Keratinocyte (primary cell): ENCODE data around the gene ANTKMT. TPM values are rescaled to one million over a fixed set of nuclear protein-coding genes. Genes with fewer than 3 reads are reported as not detected.

Experiments
- DNase-seq: peaks from one replicate; pipeline ENCODE4 v3.0.0-alpha.2; 2011; ENCODE audit warnings: low read depth, missing footprints, low spot score
- FAIRE-seq: peaks from 2 replicates; lab custom pipeline; 2011; peaks lifted over from hg19 to GRCh38; lab: Jason Lieb, UNC
- H2AFZ ChIP-seq: 2 replicates; pipeline ENCODE4 v1.6.0; 2012; ENCODE audit warnings: low read length, control low read depth, inconsistent platforms; ENCODE audit not compliant: control insufficient read depth
- H3K27ac ChIP-seq: 2 replicates; pipeline ENCODE4 v1.5.1; 2011; ENCODE audit warnings: low read length; ENCODE audit not compliant: control insufficient read depth, insufficient read depth
- H3K27me3 ChIP-seq: 3 replicates; pipeline ENCODE4 v1.6.0; 2011; ENCODE audit warnings: low read length; ENCODE audit not compliant: control insufficient read depth, insufficient read depth; ENCODE audit errors: extremely low read depth
- H3K36me3 ChIP-seq, 2 experiments: 2 replicates in 1 of 2; 3 replicates in 1 of 2; pipeline ENCODE4 v1.5.1; 2011; ENCODE audit warnings: low read length in 2 of 2, mild to moderate bottlenecking in 1 of 2; ENCODE audit not compliant: control insufficient read depth in 2 of 2, insufficient read depth in 2 of 2; ENCODE audit errors: extremely low read depth in 1 of 2
- H3K4me1 ChIP-seq: 3 replicates; pipeline ENCODE4 v1.5.1; 2011; ENCODE audit warnings: low read length; ENCODE audit not compliant: control insufficient read depth, insufficient read depth; ENCODE audit errors: extremely low read depth
- H3K4me2 ChIP-seq: 3 replicates; pipeline ENCODE4 v1.6.0; 2011; ENCODE audit warnings: low read depth, low read length; ENCODE audit not compliant: control insufficient read depth, insufficient read depth; ENCODE audit errors: extremely low read depth
- H3K4me3 ChIP-seq, 3 experiments: fragments of 200-600 bp in 1 of 3; sonication (generic) in 1 of 3; 2 replicates in 2 of 3; 3 replicates in 1 of 3; pipeline ENCODE4 v1.5.1; 2011 to 2016; ENCODE audit warnings: low read length in 3 of 3, mild to moderate bottlenecking in 3 of 3, control low read depth in 2 of 3, inconsistent platforms in 1 of 3, low read depth in 1 of 3, mixed read lengths in 1 of 3, mixed run types in 1 of 3, moderate library complexity in 1 of 3; ENCODE audit not compliant: control insufficient read depth in 2 of 3, insufficient read depth in 2 of 3; ENCODE audit errors: extremely low read depth in 1 of 3
- H3K79me2 ChIP-seq: 2 replicates; pipeline ENCODE4 v1.6.0; 2012; ENCODE audit warnings: low read length; ENCODE audit not compliant: control insufficient read depth, insufficient read depth
- H3K9ac ChIP-seq: 3 replicates; pipeline ENCODE4 v1.6.0; 2011; ENCODE audit warnings: low read length; ENCODE audit not compliant: control insufficient read depth, insufficient read depth; ENCODE audit errors: extremely low read depth
- H3K9me1 ChIP-seq: 3 replicates; pipeline ENCODE4 v1.6.0; 2011; ENCODE audit warnings: low read length; ENCODE audit not compliant: control insufficient read depth, insufficient read depth; ENCODE audit errors: extremely low read depth
- H3K9me3 ChIP-seq: 2 replicates; pipeline ENCODE4 v1.5.1; 2012; ENCODE audit warnings: low read depth, low read length; ENCODE audit not compliant: control insufficient read depth
- H4K20me1 ChIP-seq: 3 replicates; pipeline ENCODE4 v1.6.0; 2011; ENCODE audit warnings: low read length; ENCODE audit not compliant: control insufficient read depth, insufficient read depth; ENCODE audit errors: extremely low read depth
- EZH2 ChIP-seq: IDR thresholded peaks from one replicate; pipeline ENCODE4 v1.6.1; 2012; ENCODE audit warnings: inconsistent platforms, mild to moderate bottlenecking, low read length, moderate library complexity
- dilution Hi-C: fragments of 300-500 bp; cut with MboI; formaldehyde crosslinking; loops from one replicate; pipeline ENCODE4 v1.7.0; 2020; ENCODE audit warnings: low sequenced_read_pairs; ENCODE audit not compliant: extremely low pct_ligation_motif_present
- polyA plus RNA-seq, 5 experiments: library from polyadenylated mRNA; depleted of rRNA in 3 of 5; stranded (reverse) in 3 of 5; stranded (forward) in 1 of 5; unstranded in 1 of 5; fragments of >200 nt; gene quantifications; 1 replicate in 1 of 5; 2 replicates in 3 of 5; 3 replicates in 1 of 5; pipeline versions ENCODE4 v1.2.1 to v1.2.3, GENCODE V29; 2011 to 2012; ENCODE audit warnings: missing spikeins in 2 of 5, low read depth in 1 of 5, low replicate concordance in 1 of 5
- TF ChIP-seq, protein P1 (sequence below), 3 experiments: IDR thresholded peaks in 1 of 3; conservative IDR thresholded peaks in 1 of 3; optimal IDR thresholded peaks in 1 of 3; 2 replicates in 2 of 3; 3 replicates in 1 of 3; pipeline versions ENCODE3 to v1.5.1; 2011; ENCODE audit warnings: low read length in 3 of 3, mild to moderate bottlenecking in 3 of 3, moderate library complexity in 2 of 3, control low read depth in 1 of 3, inconsistent platforms in 1 of 3; ENCODE audit not compliant: insufficient read depth in 2 of 3; ENCODE audit errors: extremely low read depth in 1 of 3

ANTKMT gene
- polyA plus RNA-seq, 1 donor (not counting 4 experiments of a cell fraction or from before 2014, with no cell fraction given) = 5.6 TPM

DNA sequence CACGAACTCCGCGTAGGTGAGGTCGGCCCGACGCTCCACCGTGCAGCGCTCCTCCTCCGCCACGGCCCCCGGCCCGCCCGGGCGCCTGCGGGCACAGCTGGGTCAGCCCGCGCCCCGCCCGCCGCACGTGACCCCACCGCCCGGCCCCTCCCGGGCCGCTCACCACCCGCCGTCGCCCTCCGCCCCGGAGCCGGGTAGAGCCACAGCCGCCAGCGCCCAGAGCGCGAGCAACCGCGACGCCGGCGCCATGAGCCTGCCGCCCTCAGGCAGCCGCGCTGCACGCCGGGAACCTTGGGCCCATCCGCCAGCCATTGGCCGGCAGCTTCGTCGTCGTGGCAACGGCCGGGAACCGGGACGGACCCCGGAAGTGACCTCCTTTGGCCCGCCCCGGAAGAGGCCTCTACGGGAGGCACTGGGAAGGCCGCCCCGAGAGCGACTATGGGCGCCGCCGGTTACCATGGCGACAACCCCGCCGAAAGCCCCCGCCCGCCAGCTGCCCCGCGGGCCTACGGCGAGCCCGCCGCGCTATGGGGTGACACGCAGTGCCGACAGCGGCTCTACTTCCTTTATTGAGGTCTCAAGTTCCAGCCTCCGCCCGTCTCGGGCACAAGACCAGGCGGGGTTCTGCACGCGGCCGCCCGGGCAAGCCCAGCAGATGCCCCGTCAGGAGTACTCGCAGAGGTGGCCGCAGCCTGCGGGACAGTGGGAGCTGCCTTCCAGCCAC is 36.7 kb upstream of the ANTKMT start, which contains the start of gene JMJD8:
Gene JMJD8, minus strand, starts transcription at position 264 of the 724 bp plus-strand sequence. Its CDS starts 15 bp downstream, at position 249.
- Histone ChIP-seq H3K9me3 (no peaks in the 10 kb centered on the region), H3K36me3 (peaks cover 12 to 37% of the 10 kb centered on the region in 2 experiments), H3K4me3 (peak within 1 kb of the TSS; percentile 60 to 68 (median 66)), H3K27ac (peak within 1 kb of the TSS; percentile 36), H4K20me1 (peaks cover 16% of the 10 kb centered on the region), H2AFZ (no peak within 1 kb of the TSS), H3K9me1 (no peaks in the 10 kb centered on the region), H3K4me1 (peaks cover 27% of the 10 kb centered on the region), H3K4me2 (peak within 1 kb of the TSS; percentile 80), H3K27me3 (no peaks in the 10 kb centered on the region), H3K9ac (peak within 1 kb of the TSS; percentile 60), H3K79me2 (peaks cover 37% of the 10 kb centered on the region)
- no peak for DNase-seq
- dilution Hi-C loops = no loop called here
- TF ChIP-seq, protein P1, sequence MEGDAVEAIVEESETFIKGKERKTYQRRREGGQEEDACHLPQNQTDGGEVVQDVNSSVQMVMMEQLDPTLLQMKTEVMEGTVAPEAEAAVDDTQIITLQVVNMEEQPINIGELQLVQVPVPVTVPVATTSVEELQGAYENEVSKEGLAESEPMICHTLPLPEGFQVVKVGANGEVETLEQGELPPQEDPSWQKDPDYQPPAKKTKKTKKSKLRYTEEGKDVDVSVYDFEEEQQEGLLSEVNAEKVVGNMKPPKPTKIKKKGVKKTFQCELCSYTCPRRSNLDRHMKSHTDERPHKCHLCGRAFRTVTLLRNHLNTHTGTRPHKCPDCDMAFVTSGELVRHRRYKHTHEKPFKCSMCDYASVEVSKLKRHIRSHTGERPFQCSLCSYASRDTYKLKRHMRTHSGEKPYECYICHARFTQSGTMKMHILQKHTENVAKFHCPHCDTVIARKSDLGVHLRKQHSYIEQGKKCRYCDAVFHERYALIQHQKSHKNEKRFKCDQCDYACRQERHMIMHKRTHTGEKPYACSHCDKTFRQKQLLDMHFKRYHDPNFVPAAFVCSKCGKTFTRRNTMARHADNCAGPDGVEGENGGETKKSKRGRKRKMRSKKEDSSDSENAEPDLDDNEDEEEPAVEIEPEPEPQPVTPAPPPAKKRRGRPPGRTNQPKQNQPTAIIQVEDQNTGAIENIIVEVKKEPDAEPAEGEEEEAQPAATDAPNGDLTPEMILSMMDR (optimal IDR thresholded peaks at IDR 0.05 in 1 of 3, IDR thresholded peaks at IDR 0.05 in 1 of 3, conservative IDR thresholded peaks at IDR 0.05 in 1 of 3; ENCODE audit: extremely low read depth in 1 of 3, insufficient read depth in 2 of 3, low read length in 3 of 3) = no peak
- no peak for TF ChIP-seq EZH2
- FAIRE-seq = no peak

DNA sequence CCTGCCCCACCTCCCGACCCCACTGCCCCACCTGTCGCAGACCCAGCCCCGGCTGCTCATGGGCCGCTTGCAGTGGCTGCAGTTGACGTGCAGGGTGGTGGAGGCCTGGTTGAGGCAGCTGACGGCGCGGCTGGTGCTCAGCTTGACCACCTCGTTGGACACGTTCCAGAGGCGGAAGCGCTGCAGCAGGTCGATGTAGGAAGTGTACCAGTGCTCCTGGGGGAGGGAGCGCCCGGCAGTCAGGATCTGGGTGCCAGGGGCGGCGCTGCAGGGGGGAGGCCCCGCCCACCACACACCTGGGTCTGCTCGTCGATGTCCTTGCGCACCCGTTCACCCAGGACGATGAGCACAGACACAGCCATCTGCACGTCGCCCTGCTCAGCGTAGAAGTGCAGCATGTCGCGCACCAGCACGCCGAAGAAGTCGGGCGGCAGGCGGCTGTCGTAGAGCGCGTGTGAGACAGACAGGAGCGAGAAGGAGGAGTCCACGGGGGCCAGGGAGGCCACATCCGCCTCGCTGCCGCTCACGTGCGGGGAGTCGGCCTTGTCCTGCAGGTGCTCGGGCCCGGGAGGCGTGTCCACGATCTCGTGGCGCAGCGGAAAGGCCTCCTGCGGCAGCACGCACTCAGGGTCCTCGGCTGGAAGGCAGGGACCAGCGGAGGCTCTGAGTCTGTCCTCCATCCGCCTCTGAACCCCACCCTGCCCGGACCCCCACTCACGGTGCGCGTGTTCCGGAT is 35.8 kb upstream of the ANTKMT start:
- H3K27ac ChIP-seq = no peak overlapping the region
- peaks cover 12 to 37% of the 10 kb centered on the region in 2 experiments for H3K36me3 ChIP-seq
- dilution Hi-C loops = no loop called here

More for the DNA sequence above, 35.8 kb upstream of the ANTKMT start:
- TF ChIP-seq EZH2 = no peak
- TF ChIP-seq, protein P1 (optimal IDR thresholded peaks at IDR 0.05 in 1 of 3, IDR thresholded peaks at IDR 0.05 in 1 of 3, conservative IDR thresholded peaks at IDR 0.05 in 1 of 3; ENCODE audit: extremely low read depth in 1 of 3, insufficient read depth in 2 of 3, low read length in 3 of 3) = no peak
- H3K9me1 ChIP-seq = no peaks in the 10 kb centered on the region
- H3K79me2 ChIP-seq = peaks cover 41% of the 10 kb centered on the region
- H3K27me3 ChIP-seq = no peaks in the 10 kb centered on the region
- H3K4me2 ChIP-seq = peak overlapping the region; percentile 27
- FAIRE-seq (no peak), DNase-seq (no peak)
- H4K20me1 ChIP-seq = peaks cover 16% of the 10 kb centered on the region
- H3K9me3 ChIP-seq = no peaks in the 10 kb centered on the region
- peaks cover 33% of the 10 kb centered on the region for H3K4me1 ChIP-seq
- H2AFZ ChIP-seq = no peak overlapping the region
- H3K4me3 ChIP-seq = peak overlapping the region in 1 of 3 experiments; percentile 60
- no peak overlapping the region for H3K9ac ChIP-seq
